Skeletal muscle satellite cell (primary cell): ENCODE data around the gene GMPR.

Experiments used
- H3K27me3 ChIP-seq: 2 replicates; pipeline ENCODE4 v1.7.0; 2013; ENCODE audit warnings: low read length; ENCODE audit not compliant: control insufficient read depth, insufficient read depth
- H3K36me3 ChIP-seq: 2 replicates; pipeline ENCODE4 v1.7.0; 2013; ENCODE audit warnings: mild to moderate bottlenecking, control low read depth, low read length; ENCODE audit not compliant: insufficient read depth
- H3K4me1 ChIP-seq: 2 replicates; pipeline ENCODE4 v1.7.0; 2013; ENCODE audit warnings: low read length; ENCODE audit not compliant: control insufficient read depth, insufficient read depth
- H3K4me2 ChIP-seq: 2 replicates; pipeline ENCODE4 v1.7.0; 2013; ENCODE audit warnings: mild to moderate bottlenecking, low read length
- H3K4me3 ChIP-seq: 2 replicates; pipeline ENCODE4 v1.7.0; 2013; ENCODE audit warnings: low read length
- H3K9ac ChIP-seq: 2 replicates; pipeline ENCODE4 v1.7.0; 2013; ENCODE audit warnings: mild to moderate bottlenecking, low read depth, low read length, moderate library complexity
- H3K9me3 ChIP-seq: replicated peaks from 2 replicates; pipeline ENCODE4 v1.7.0; 2013; ENCODE audit warnings: mild to moderate bottlenecking, control low read depth, low read length

Gene GMPR

GRCh38 chr6:16295471-16295870 lies 57.1 kb downstream of the GMPR start:
- Histone ChIP-seq H3K27me3 (no peaks in the 10 kb centered on the region), H3K9ac (no peak overlapping the region), H3K4me3 (no peak overlapping the region)

GRCh38 chr6:16296061-16296670 lies 57.8 kb downstream of the GMPR start:
- no peak overlapping the region for H3K4me2 ChIP-seq
- H3K4me3 ChIP-seq = no peak overlapping the region
- H3K9me3 ChIP-seq = no peaks in the 10 kb centered on the region
- no peak overlapping the region for H3K9ac ChIP-seq
- H3K27me3 ChIP-seq = no peaks in the 10 kb centered on the region
- H3K4me1 ChIP-seq = no peaks in the 10 kb centered on the region
- no peaks in the 10 kb centered on the region for H3K36me3 ChIP-seq

More at GRCh38 chr6:16295471-16295870, 57.1 kb downstream of the GMPR start:
- Histone ChIP-seq H3K9me3 (no peaks in the 10 kb centered on the region), H3K36me3 (no peaks in the 10 kb centered on the region), H3K4me1 (no peaks in the 10 kb centered on the region), H3K4me2 (no peak overlapping the region)

GRCh38 chr6:16299861-16300260 lies 61.5 kb downstream of the GMPR start:
- Histone ChIP-seq H3K27me3 (no peaks in the 10 kb centered on the region), H3K36me3 (no peaks in the 10 kb centered on the region), H3K9ac (no peak overlapping the region), H3K4me1 (no peaks in the 10 kb centered on the region), H3K4me3 (no peak overlapping the region), H3K9me3 (no peaks in the 10 kb centered on the region), H3K4me2 (no peak overlapping the region)

- Histone ChIP-seq H3K4me3 (no peak overlapping the region), H3K4me2 (no peak overlapping the region), H3K36me3 (no peaks in the 10 kb centered on the region), H3K27me3 (no peaks in the 10 kb centered on the region), H3K9ac (no peak overlapping the region), H3K9me3 (no peaks in the 10 kb centered on the region), H3K4me1 (no peaks in the 10 kb centered on the region)
These were observed 63.1 kb downstream of the GMPR start for GRCh38 chr6:16301511-16301910.

GRCh38 chr6:16302721-16303552 lies 64.5 kb downstream of the GMPR start:
- H3K4me3 ChIP-seq = no peak overlapping the region
- H3K27me3 ChIP-seq = no peaks in the 10 kb centered on the region
- H3K9me3 ChIP-seq = no peaks in the 10 kb centered on the region
- H3K9ac ChIP-seq = no peak overlapping the region
- no peaks in the 10 kb centered on the region for H3K36me3 ChIP-seq
- H3K4me2 ChIP-seq = no peak overlapping the region
- no peaks in the 10 kb centered on the region for H3K4me1 ChIP-seq

GRCh38 chr6:16305246-16305725 lies 66.9 kb downstream of the GMPR start:
- H3K4me3 ChIP-seq = no peak overlapping the region
- H3K4me1 ChIP-seq = no peaks in the 10 kb centered on the region
- H3K9me3 ChIP-seq = no peaks in the 10 kb centered on the region
- H3K36me3 ChIP-seq = no peaks in the 10 kb centered on the region
- no peaks in the 10 kb centered on the region for H3K27me3 ChIP-seq
- H3K4me2 ChIP-seq = no peak overlapping the region
- no peak overlapping the region for H3K9ac ChIP-seq

- H3K4me2 ChIP-seq = no peak overlapping the region
- H3K9me3 ChIP-seq = no peaks in the 10 kb centered on the region
- no peaks in the 10 kb centered on the region for H3K27me3 ChIP-seq
- no peak overlapping the region for H3K9ac ChIP-seq
- H3K36me3 ChIP-seq = no peaks in the 10 kb centered on the region
- H3K4me3 ChIP-seq = no peak overlapping the region
- no peaks in the 10 kb centered on the region for H3K4me1 ChIP-seq
These were observed 67.4 kb downstream of the GMPR start for GRCh38 chr6:16305788-16306187.

GRCh38 chr6:16306334-16306733 lies 67.9 kb downstream of the GMPR start:
- H3K9ac ChIP-seq = no peak overlapping the region
- H3K27me3 ChIP-seq = no peaks in the 10 kb centered on the region
- no peak overlapping the region for H3K4me3 ChIP-seq
- no peaks in the 10 kb centered on the region for H3K36me3 ChIP-seq
- no peaks in the 10 kb centered on the region for H3K9me3 ChIP-seq
- no peak overlapping the region for H3K4me2 ChIP-seq
- no peaks in the 10 kb centered on the region for H3K4me1 ChIP-seq

- Histone ChIP-seq H3K36me3 (no peaks in the 10 kb centered on the region), H3K9me3 (no peaks in the 10 kb centered on the region), H3K27me3 (no peaks in the 10 kb centered on the region), H3K4me2 (no peak overlapping the region), H3K9ac (no peak overlapping the region), H3K4me3 (no peak overlapping the region), H3K4me1 (peaks cover under 1% of the 10 kb centered on the region)
These were observed 73.4 kb downstream of the GMPR start for GRCh38 chr6:16311763-16312162.

- no peak overlapping the region for H3K9ac ChIP-seq
These were observed 75.3 kb downstream of the GMPR start for GRCh38 chr6:16313732-16314131.

GRCh38 chr6:16314296-16314695 lies 75.9 kb downstream of the GMPR start:
- Histone ChIP-seq H3K36me3 (no peaks in the 10 kb centered on the region), H3K9ac (no peak overlapping the region), H3K4me3 (no peak overlapping the region), H3K9me3 (no peaks in the 10 kb centered on the region), H3K27me3 (no peaks in the 10 kb centered on the region), H3K4me1 (peaks cover 25% of the 10 kb centered on the region), H3K4me2 (no peak overlapping the region)

More at GRCh38 chr6:16313732-16314131, 75.3 kb downstream of the GMPR start:
- H3K4me2 ChIP-seq = no peak overlapping the region
- peaks cover 20% of the 10 kb centered on the region for H3K4me1 ChIP-seq
- no peaks in the 10 kb centered on the region for H3K36me3 ChIP-seq
- H3K9me3 ChIP-seq = no peaks in the 10 kb centered on the region
- no peak overlapping the region for H3K4me3 ChIP-seq
- no peaks in the 10 kb centered on the region for H3K27me3 ChIP-seq
